CD4-positive, alpha-beta memory T cell (primary cell): Measurements from ENCODE around the gene FIZ1. TPM values are rescaled to one million over a fixed set of nuclear protein-coding genes. Genes with fewer than 3 reads are reported as not detected.

Experiments
- CTCF ChIA-PET: fragments of 350-600 bp; sonication (Branson Sonifier 250); formaldehyde crosslinking; loops from one replicate; lab custom pipeline; 2021; ENCODE audit warnings: inconsistent platforms; ENCODE audit not compliant: partially characterized antibody; lab: Charles Lee
- POLR2A ChIA-PET: fragments of 350-600 bp; sonication (Branson Sonifier 250); formaldehyde crosslinking; loops from one replicate; lab custom pipeline; 2021; ENCODE audit not compliant: partially characterized antibody; lab: Charles Lee
- DNase-seq, 5 donors: peaks; one replicate each; pipeline versions ENCODE4 v3.0.0 to v3.0.0-alpha.2; 2020 to 2022; ENCODE audit warnings: mixed read lengths in 1 of 5
- H3K27ac ChIP-seq: one replicate; pipeline ENCODE4 v1.7.0; 2013; ENCODE audit warnings: low read depth, low read length
- H3K27me3 ChIP-seq: 2 replicates; pipeline ENCODE4 v1.7.0; 2013; ENCODE audit warnings: mild to moderate bottlenecking, low read length, moderate library complexity; ENCODE audit not compliant: insufficient read depth
- H3K36me3 ChIP-seq: 2 replicates; pipeline ENCODE4 v1.7.0; 2013; ENCODE audit warnings: mild to moderate bottlenecking, low read length, moderate library complexity; ENCODE audit not compliant: insufficient read depth
- H3K4me1 ChIP-seq: 2 replicates; pipeline ENCODE4 v1.7.0; 2013; ENCODE audit warnings: mild to moderate bottlenecking, low read length, moderate library complexity; ENCODE audit not compliant: insufficient read depth
- H3K4me3 ChIP-seq, 2 donors: one replicate each; pipeline ENCODE4 v1.7.0; 2013; ENCODE audit warnings: low read length in 2 of 2, mild to moderate bottlenecking in 1 of 2
- H3K9me3 ChIP-seq, 2 donors: one replicate each; pipeline ENCODE4 v1.7.0; 2013; ENCODE audit warnings: low read length in 2 of 2, control low read depth in 1 of 2; ENCODE audit not compliant: control insufficient read depth in 1 of 2
- H3K27ac Mint-ChIP-seq, 7 donors: one replicate each; pipeline ENCODE4 v1.8.0; 2020 to 2021; ENCODE audit warnings: mixed read lengths in 7 of 7, mild to moderate bottlenecking in 6 of 7, inconsistent platforms in 3 of 7, moderate library complexity in 3 of 7
- H3K27me3 Mint-ChIP-seq, 2 donors: one replicate each; pipeline ENCODE4 v1.8.0; 2020 to 2021; ENCODE audit warnings: mixed read lengths in 2 of 2
- H3K36me3 Mint-ChIP-seq, 2 donors: one replicate each; pipeline ENCODE4 v1.8.0; 2020 to 2021; ENCODE audit warnings: mixed read lengths in 2 of 2, inconsistent platforms in 1 of 2, mild to moderate bottlenecking in 1 of 2
- H3K4me1 Mint-ChIP-seq, 4 donors: one replicate each; pipeline ENCODE4 v1.8.0; 2020 to 2021; ENCODE audit warnings: mixed read lengths in 4 of 4, mild to moderate bottlenecking in 1 of 4
- H3K4me3 Mint-ChIP-seq, 8 donors: one replicate each; pipeline ENCODE4 v1.8.0; 2020 to 2021; ENCODE audit warnings: mixed read lengths in 8 of 8, mild to moderate bottlenecking in 7 of 8, moderate library complexity in 6 of 8, inconsistent platforms in 3 of 8
- H3K9me3 Mint-ChIP-seq, 8 donors: one replicate each; pipeline ENCODE4 v1.8.0; 2020 to 2021; ENCODE audit warnings: mixed read lengths in 8 of 8, mild to moderate bottlenecking in 5 of 8, inconsistent platforms in 3 of 8, moderate library complexity in 1 of 8
- intact Hi-C: fragments of 100-400 bp; cut with micrococcal nuclease; formaldehyde crosslinking; loops from one replicate; pipeline ENCODE4 v1.15.1; 2023
- polyA plus RNA-seq, 2 donors: library from polyadenylated mRNA; unstranded; fragments of 300-500 nt; fragmentation: Illumina TruSeq; gene quantifications; one replicate each; pipeline ENCODE4 v1.2.3, GENCODE V29; 2021
- total RNA-seq, 2 experiments: library from RNA; stranded (reverse); gene quantifications; one replicate each; pipeline ENCODE4 v1.2.3, GENCODE V29; 2021

Gene FIZ1
- total and polyA plus RNA-seq, 4 experiments from 2014 or later: 0.99 to 26.4 (median 13.1) TPM

- peaks cover 5% of the 10 kb centered on the region for H3K4me1 ChIP-seq
- no peaks in the 10 kb centered on the region for H3K9me3 ChIP-seq
- H3K27ac ChIP-seq: no peak overlapping the region
- H3K27me3 ChIP-seq: no peaks in the 10 kb centered on the region
- Mint-ChIP-seq H3K27me3 (no peaks in the 10 kb centered on the region), H3K9me3 (no peaks in the 10 kb centered on the region), H3K36me3 (peaks cover 12 to 27% of the 10 kb centered on the region in 2 donors), H3K4me1 (peaks cover 8 to 25% (median 16%) of the 10 kb centered on the region in 4 donors), H3K4me3 (peak overlapping the region in 1 of 8 donors; percentile 10), H3K27ac (no peak overlapping the region)
- no peak overlapping the region for H3K4me3 ChIP-seq
- intact Hi-C loops: no loop called here
- H3K36me3 ChIP-seq: peaks cover 10% of the 10 kb centered on the region
- ChIA-PET POLR2A (interaction anchor here (1.4 kb wide), 1 partner anchor 33 kb away, joined by 3 read pairs; no protein-coding TSS in a partner anchor), CTCF (no interaction called here)
- DNase-seq: peak in 1 of 5 donors; percentile 6
Observed at GRCh38 chr19:55616395-55616875, 17.1 kb upstream of the FIZ1 start.

- no peak overlapping the region for H3K4me3 Mint-ChIP-seq
- H3K27ac Mint-ChIP-seq: no peak overlapping the region
Observed at GRCh38 chr19:55615543-55616394, 16.5 kb upstream of the FIZ1 start.

GRCh38 chr19:55614711-55615542, 15.6 kb upstream of the FIZ1 start:
- Mint-ChIP-seq H3K4me3 (no peak overlapping the region), H3K27ac (no peak overlapping the region), H3K36me3 (peaks cover 13 to 36% of the 10 kb centered on the region in 2 donors), H3K4me1 (peaks cover 7 to 22% (median 16%) of the 10 kb centered on the region in 4 donors), H3K9me3 (no peaks in the 10 kb centered on the region), H3K27me3 (no peaks in the 10 kb centered on the region)
- Histone ChIP-seq H3K4me3 (no peak overlapping the region), H3K4me1 (no peaks in the 10 kb centered on the region), H3K27me3 (no peaks in the 10 kb centered on the region), H3K27ac (no peak overlapping the region), H3K9me3 (no peaks in the 10 kb centered on the region), H3K36me3 (peaks cover 11% of the 10 kb centered on the region)
- DNase-seq: peak in 1 of 5 donors; percentile 7
- ChIA-PET CTCF (no interaction called here), POLR2A (interaction anchor here (0.7 kb wide), 1 partner anchor 9 kb away, joined by 3 read pairs; the partner anchor contains the start of gene ZNF784)
- intact Hi-C loops: no loop called here

More at GRCh38 chr19:55615543-55616394, 16.5 kb upstream of the FIZ1 start:
- ChIA-PET POLR2A (interaction anchor here (0.7 to 1.4 kb wide), 2 partner anchors 9 to 34 kb away, joined by 3 read pairs; partner anchors contain the start of gene ZNF784), CTCF (no interaction called here)
- Histone ChIP-seq H3K9me3 (no peaks in the 10 kb centered on the region), H3K36me3 (peaks cover 11% of the 10 kb centered on the region), H3K4me1 (peaks cover 5% of the 10 kb centered on the region), H3K27ac (no peak overlapping the region), H3K4me3 (no peak overlapping the region), H3K27me3 (no peaks in the 10 kb centered on the region)
- peaks cover 12 to 33% of the 10 kb centered on the region in 2 donors for H3K36me3 Mint-ChIP-seq
- intact Hi-C loops: no loop called here
- no peaks in the 10 kb centered on the region for H3K27me3 Mint-ChIP-seq
- no peaks in the 10 kb centered on the region for H3K9me3 Mint-ChIP-seq
- peaks cover 9 to 26% (median 17%) of the 10 kb centered on the region in 4 donors for H3K4me1 Mint-ChIP-seq
- peak in 1 of 5 donors; percentile 17 for DNase-seq

GRCh38 chr19:55613930-55614710, 14.8 kb upstream of the FIZ1 start:
- Mint-ChIP-seq H3K27me3 (no peaks in the 10 kb centered on the region), H3K27ac (no peak overlapping the region), H3K36me3 (peaks cover 16 to 44% of the 10 kb centered on the region in 2 donors), H3K4me3 (no peak overlapping the region), H3K4me1 (peaks cover 9 to 30% (median 17%) of the 10 kb centered on the region in 4 donors), H3K9me3 (no peaks in the 10 kb centered on the region)
- Histone ChIP-seq H3K27me3 (no peaks in the 10 kb centered on the region), H3K27ac (no peak overlapping the region), H3K4me1 (no peaks in the 10 kb centered on the region), H3K36me3 (peaks cover 11% of the 10 kb centered on the region), H3K9me3 (no peaks in the 10 kb centered on the region), H3K4me3 (no peak overlapping the region)
- intact Hi-C loops: no loop called here
- POLR2A ChIA-PET: no interaction called here
- DNase-seq: peak in 1 of 5 donors; percentile 15
- CTCF ChIA-PET: no interaction called here

GRCh38 chr19:55613396-55613795, 14.1 kb upstream of the FIZ1 start:
- DNase-seq: peak in 1 of 5 donors; percentile 22
- H3K27me3 Mint-ChIP-seq: no peaks in the 10 kb centered on the region
- no peak overlapping the region for H3K4me3 Mint-ChIP-seq
- Histone ChIP-seq H3K27ac (no peak overlapping the region), H3K9me3 (no peaks in the 10 kb centered on the region), H3K4me3 (no peak overlapping the region), H3K4me1 (no peaks in the 10 kb centered on the region), H3K27me3 (no peaks in the 10 kb centered on the region), H3K36me3 (peaks cover 11% of the 10 kb centered on the region)
- H3K27ac Mint-ChIP-seq: no peak overlapping the region
- intact Hi-C loops: no loop called here
- peaks cover 12 to 36% (median 21%) of the 10 kb centered on the region in 4 donors for H3K4me1 Mint-ChIP-seq
- no peaks in the 10 kb centered on the region for H3K9me3 Mint-ChIP-seq
- POLR2A ChIA-PET: interaction anchor here (2.9 kb wide), 1 partner anchor 11 kb away, joined by 10 read pairs; the partner anchor contains the start of gene ZNF784
- CTCF ChIA-PET: no interaction called here
- peaks cover 16 to 49% of the 10 kb centered on the region in 2 donors for H3K36me3 Mint-ChIP-seq

- H3K4me1 ChIP-seq: peaks cover 3% of the 10 kb centered on the region
- peaks cover 5% of the 10 kb centered on the region for H3K36me3 ChIP-seq
- peak overlapping the region in 4 of 7 donors; percentile 13 to 62 (median 24) for H3K27ac Mint-ChIP-seq
- H3K4me3 ChIP-seq: no peak overlapping the region
- H3K4me3 Mint-ChIP-seq: no peak overlapping the region
- H3K36me3 Mint-ChIP-seq: peaks cover 16 to 49% of the 10 kb centered on the region in 2 donors
- POLR2A ChIA-PET: interaction anchor here (1.0 to 2.9 kb wide), 2 partner anchors 8 to 12 kb away, joined by 3 to 10 read pairs; partner anchors contain the start of gene ZNF784
- H3K4me1 Mint-ChIP-seq: peaks cover 19 to 47% (median 29%) of the 10 kb centered on the region in 4 donors
- intact Hi-C loops: no loop called here
- no peak overlapping the region for H3K27ac ChIP-seq
- no peaks in the 10 kb centered on the region for H3K27me3 ChIP-seq
- no peak for DNase-seq
- no peaks in the 10 kb centered on the region for H3K27me3 Mint-ChIP-seq
- no peaks in the 10 kb centered on the region for H3K9me3 ChIP-seq
- H3K9me3 Mint-ChIP-seq: peaks cover 0 to 2% (median 0%) of the 10 kb centered on the region in 8 donors
- CTCF ChIA-PET: interaction anchor here (0.6 to 1.1 kb wide), 2 partner anchors 108 to 1134 kb away, joined by 3 read pairs; no protein-coding TSS in a partner anchor
Observed at GRCh38 chr19:55611983-55612645, 12.8 kb upstream of the FIZ1 start.
